DMS79 treated with DMSO at 0.1 percent for 48 hours (cell line): Measurements from ENCODE around the gene DNALI1.
A peak's percentile ranks its signal among the peaks of the same experiment; 100 is the strongest.
"Not testable (repeated sequence)": the region's sequence is repeated elsewhere in the genome, so short reads cannot be mapped to it uniquely, and the experiment has no call there.

ENCODE experiments used
- DNase-seq: peaks from one replicate; lab custom pipeline; 2025; lab: John Stamatoyannopoulos, UW

The DNALI1 gene

DNA sequence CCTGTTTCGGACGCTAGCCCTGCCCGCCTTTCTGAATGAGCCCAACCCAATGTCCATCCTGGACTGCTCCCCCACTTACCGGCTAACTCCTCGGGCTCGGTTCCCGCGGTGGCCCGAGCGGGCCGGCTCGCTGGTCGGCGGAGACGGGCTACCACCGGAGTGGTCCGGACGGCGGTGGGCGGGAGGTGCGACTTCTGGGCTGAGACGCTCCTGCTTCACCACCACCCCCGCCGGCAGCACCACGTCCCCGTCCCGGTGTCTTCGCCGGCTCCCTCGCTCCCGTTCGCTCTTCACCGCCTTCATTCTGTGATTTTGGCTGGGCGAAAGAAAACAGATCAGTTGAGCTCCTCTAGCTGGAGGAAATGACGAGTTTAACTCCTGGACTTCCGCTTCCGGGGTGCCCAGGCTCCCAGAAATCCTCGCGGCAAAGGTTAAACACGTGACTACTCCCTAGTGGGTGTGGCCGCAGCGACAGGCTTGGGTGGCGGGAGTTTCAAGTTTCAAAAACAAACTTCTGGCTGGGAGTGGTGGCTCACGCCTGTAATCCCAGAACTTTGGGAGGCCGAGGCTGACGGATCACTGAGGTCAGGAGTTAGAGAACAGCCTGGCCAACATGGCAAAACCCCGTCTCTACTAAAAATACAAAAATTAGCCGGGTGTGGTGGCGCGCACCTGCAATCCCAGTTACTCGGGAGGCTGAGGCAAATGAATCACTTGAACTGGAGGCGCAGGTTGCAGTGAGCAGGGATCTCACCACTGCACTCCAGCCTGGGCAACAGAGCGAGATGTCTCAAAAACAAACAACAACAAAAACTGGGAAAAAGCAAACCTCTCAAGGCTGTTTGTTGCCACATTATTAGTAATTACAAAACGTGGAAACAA is 2.6 kb upstream of the DNALI1 start, which contains the start of gene SNIP1:
Gene SNIP1, minus strand, starts transcription at position 367 of the 882 bp plus-strand sequence. Its CDS starts 64 bp downstream, at position 303.
- DNase-seq: peak; percentile 89

DNA sequence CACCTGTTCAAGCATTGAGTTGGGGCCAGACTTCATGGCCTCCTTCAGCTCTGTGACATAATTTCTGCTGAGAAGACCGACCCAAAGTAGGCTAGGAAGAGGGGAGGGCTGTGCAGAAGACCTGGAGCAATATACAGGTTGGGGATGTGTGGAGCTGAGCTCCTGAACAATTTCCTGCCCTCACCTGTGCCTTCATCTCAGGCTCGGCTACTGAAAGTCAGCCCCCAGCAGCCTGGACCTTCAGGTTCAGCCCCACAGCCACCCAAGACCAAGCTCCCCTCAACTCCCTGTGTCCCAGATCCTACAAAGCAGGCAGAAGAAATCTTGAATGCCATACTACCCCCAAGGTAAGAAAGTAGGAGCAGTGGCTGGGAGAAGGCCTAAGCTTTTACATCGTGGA is 662 bp downstream of the DNALI1 start:
- DNase-seq: no peak

DNA sequence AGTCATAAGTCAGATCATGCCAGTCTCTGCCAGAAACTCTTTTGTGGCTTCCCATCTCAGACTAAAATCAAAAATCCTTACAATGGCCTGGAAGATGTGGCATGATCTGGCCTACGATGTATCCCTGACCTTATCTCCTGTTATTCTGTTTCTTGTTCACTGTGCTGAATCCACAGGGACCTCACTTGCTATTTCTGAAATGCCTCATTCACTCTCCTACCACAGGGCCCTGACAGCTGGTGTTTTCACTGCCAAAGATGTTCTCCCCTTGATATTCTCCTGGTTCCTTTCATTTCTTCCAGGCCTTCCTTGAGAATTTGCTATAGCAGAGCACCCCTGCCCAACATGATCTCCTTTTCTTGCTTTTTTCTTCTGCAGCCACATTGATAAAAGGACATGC is 1.7 kb downstream of the DNALI1 start:
- DNase-seq: no peak

DNA sequence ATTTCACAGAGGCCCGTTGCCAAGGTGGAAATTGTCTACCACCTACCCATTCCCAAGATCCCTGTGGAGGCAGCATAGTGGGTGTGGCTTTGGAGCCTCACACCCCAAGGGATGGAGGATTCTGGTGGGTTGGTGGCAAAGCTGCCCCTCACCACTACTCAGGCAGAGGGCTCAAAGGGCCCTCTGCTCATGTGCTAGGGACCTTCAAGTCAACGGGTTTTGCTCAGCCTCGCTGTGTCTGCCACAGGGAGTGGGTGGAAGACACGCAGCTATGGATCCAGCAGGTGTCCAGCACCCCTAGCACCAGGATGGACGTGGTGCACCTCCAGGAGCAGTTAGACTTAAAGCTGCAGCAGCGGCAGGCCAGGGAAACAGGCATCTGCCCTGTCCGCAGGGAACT is 2.3 kb downstream of the DNALI1 start:
- DNase-seq: no peak

DNA sequence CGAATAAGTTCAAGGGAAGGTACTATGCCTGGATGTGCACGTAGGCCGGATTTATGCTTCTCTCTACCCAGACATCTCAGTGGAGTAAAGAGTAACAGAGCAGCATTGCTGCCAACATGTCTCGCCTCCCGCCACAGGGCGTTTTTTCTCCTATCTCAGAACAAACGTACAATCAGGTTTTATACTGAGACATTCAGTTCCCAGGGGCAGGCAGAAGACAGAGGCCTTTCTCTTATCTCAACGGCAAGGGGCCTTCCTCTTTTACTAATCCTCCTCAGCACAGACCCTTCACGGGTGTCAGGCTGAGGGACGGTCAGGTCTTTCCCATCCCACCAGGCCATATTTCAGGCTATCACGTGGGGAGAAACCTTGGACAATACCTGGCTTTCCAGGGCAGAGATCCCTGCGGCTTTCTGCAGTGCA is 3.2 kb downstream of the DNALI1 start:
- DNase-seq: not testable (repeated sequence)

DNA sequence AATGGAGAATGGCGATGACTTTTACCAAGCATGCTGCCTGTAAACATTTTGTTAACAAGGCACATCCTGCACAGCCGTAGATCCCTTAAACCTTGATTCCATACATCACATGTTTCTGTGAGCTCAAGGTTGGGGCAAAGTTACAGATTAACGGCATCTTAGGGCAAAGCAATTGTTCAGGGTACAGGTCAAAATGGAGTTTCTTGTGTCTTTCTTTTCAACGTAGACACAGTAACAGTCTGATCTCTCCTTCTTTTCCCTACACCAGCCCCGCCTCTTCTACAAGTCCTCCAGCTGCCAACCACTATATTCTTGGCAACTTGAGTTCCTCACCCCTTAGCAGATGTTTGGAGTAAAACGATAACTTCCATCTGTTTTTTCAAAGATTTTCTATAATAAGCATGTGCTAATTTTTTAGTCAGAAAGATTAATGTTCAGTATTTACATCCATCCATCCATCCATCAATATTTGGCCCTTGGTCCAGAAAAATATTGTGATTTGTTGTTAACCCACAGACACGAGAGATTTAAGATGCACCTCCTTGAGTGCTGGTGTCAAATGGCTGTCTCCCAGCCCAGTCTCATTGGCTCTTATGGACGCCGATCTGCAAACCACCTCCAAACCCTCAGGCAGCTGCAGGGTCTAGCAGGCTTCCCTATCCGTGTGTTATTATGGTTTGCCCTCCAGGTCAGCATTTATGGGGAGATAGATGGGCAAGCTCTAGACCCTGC is 3.8 kb downstream of the DNALI1 start:
- DNase-seq: no peak

DNA sequence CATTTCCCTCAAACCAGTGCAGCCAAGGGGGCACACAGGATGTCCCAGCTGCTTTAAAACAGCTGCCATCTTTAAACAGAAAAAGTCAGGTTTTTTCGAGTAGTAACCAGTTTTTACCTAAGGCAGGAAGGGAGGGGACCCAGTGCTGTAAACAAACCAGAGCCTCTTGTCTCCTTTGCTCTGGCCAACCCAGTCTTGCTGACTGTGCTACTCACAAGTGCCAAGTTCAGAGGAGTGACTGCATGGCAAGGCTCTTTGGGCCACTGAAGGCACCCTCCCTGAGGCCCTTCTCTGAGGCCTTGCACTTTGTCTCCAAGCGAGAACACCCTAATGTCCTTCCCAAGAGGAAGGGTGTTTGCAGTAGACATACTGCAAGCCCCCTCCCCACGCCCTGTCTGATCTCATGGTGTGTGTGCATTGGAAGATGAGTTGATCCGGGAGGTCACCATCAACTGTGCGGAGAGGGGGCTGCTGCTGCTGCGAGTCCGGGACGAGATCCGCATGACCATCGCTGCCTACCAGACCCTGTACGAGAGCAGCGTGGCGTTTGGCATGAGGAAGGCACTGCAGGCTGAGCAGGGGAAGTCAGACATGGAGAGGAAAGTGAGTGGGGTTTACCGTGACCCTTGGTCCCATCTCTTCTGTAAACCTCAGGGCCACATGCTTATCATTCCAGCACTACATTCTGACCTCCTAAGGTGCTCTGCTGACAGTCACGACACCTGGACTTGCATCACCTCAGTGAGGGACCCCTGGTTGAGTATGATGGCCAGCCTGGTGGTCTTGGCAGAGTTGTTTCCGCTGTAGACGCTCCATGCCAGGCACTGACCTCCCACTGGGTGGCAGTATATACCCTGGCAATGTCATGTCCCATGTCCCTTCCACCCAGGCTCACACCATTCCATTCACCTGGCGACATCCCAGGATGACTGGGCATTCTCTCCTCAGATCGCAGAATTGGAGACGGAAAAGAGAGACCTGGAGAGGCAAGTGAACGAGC is 4.7 kb downstream of the DNALI1 start:
- peak; percentile 6 for DNase-seq

DNA sequence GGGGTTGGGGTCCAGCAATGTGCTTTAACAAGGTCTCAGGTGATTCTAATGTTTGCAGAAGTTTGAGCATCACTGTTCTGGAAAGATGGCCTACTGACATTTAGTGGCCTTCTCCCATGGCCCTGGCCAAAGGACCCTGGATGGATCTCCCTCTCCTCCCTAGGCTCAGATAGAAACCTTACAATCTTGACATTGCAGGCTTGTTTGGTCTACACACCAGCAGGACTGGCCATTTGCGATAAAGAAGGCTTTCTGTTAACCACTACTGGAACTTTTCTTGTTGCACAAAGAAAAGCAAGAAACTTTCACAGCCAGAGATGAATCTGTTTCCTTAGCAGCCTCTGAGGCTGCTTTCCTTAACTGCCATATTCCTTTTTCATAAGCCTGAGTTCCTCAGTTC is 6.2 kb downstream of the DNALI1 start:
- no peak for DNase-seq

DNA sequence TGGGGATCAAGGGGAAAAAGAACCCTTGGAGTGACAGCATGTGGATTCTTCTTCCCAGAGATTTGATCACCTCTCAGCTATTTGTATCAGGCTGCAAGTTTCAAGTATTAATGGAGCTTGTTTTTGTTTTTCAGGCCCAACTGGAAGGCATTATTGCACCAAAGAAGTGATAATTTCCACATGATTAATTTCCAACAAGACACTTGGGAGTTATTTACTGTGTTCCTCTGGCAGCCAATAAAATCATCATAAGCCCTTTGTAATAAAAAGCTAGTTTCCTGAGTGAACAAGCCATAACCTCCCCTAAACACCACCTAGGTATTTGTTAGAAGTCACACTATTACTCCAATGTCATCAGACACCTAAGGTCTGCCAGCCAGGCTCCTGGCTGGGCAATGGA is 8.2 kb downstream of the DNALI1 start:
- DNase-seq: no peak

DNA sequence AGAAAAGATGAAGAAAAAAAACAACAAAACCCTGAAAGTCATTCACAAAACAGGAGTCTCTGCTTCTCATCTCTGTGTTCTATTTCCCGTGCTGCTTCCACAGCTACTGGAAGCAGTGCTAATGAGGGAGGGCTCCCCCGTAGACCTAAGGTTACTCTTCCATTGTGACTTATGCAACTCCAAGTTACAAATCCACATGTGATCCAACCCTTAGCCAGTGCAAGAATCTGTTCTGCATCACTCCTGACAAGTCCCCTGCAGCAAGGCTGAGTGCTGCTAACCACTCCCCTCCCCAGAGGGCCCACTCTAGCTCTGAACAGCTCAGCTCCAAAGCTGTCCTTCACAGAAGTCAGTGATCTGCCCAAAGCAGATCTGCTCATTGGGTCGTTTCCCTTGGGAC is 10.3 kb downstream of the DNALI1 start:
- DNase-seq: no peak

DNA sequence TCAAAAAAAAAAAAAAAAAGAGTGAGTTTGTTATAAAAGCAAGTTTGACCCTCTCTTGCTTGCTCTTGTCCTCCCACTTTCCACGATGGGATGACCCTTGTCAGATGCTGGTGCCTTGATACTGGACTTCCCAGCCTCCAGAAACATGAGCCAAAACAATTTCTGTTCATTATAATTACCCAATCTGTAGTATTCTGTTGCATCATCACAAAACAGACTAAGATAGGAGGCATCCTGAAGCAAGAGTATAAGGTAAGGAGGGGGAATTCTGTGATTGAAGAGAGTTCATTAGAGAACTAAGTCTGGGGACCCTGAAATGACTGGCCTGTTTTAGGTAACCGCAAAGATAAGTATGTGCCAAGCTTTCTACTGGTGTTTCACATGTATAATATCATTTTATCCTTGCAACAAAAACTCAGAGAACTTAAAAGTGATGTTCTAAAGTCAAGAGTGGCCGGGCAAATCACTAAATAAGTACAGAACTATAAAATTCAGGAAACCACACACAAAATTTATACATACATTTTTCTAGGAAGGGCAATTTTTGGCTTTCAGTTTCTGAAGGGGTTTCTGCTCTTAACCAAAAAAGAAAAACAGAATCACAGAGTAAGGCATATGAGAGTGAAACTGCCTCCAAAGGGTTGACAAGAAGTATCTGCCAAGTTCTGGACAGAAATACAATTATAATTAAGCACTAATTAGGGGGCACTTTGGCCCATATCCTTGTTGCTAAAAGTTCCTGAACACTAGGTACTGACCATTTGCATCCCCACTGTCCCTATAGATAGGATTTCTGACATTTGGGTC is 14.0 kb downstream of the DNALI1 start:
- DNase-seq: no peak

DNA sequence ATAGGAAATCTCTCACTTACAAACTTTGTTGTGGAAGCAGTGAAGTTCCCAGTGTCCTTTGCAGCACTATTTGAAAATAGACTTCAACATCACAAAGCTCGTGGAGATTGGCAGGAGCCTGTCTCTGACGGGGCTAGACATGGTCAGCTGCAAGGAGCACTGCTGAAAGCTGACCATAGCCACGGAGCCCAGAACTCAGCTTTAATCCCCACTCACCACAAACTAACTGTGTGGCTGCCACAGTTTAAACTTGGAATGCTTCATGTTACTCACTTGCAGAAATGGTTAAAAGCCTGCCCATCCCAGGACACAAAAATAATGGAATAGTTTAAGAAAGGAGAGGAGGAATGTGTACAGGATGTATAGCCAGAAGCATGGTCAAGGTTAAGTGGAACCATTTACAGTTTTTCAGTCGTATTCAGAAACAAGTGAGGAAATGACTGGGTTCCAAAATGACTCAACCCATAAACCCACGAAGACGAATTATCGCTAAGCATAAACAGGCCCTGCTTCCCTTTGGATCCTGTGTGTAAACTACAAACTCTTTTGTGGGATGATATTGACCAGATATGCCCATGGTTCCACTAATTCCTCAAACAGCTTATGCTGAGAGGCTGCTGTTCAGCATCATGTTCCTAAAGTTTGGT is 18.2 kb downstream of the DNALI1 start:
- no peak for DNase-seq

DNA sequence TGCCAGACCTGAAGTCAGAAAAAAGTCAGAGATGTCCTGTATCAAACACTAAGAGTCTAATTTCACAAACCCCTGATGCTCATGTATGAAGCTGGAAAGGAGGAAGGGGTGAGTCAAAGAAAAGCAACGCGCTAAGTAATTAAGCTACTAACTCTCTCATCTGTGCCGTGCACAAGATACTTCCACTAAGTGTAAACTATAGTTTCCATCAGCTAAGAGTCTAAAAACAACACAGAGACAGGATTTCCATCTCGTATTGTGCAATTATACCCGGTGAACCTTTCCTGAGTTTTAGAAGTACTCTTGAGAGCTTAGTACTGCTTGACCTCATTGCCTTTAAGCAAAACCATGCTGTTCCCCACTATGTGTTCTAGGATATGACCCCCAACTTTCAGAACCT is 19.0 kb downstream of the DNALI1 start:
- no peak for DNase-seq

DNA sequence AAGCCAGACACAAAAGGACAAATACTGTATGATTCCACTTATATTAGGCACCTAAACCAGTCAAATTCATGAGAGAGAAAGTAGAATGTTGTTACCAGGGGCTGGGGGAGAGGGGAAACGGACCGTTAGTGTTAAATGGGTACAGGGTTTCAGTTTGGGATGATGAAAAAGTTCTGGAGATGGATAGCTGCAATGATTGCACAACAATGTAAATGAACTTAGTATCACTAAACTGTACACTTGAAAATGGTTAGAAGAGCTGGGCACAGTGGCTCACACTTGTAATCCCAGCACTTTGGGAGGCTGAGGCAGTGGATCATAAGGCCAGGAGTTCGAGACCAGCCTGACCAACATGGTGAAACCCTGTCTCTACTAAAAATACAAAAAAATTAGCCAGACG is 27.8 kb downstream of the DNALI1 start:
- DNase-seq: not testable (repeated sequence)

DNA sequence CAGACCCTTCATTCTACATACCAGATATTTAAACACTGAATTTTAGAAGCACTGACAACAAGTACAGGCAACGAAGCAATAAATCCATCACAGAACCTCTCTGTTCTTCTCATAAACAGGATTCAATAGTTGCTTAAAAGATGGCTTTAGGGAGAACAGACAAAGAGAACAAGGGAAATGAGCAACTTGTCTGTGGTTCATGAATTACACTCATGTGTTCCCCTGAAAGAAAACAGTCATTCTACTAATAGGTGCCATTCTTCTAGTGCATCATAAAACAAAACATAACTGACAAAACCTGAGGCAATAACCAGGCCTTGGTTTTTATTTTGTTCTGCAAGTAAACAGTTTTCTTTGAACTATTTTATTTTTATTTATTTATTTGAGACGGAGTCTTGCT is 32.2 kb downstream of the DNALI1 start:
- DNase-seq: no peak

DNA sequence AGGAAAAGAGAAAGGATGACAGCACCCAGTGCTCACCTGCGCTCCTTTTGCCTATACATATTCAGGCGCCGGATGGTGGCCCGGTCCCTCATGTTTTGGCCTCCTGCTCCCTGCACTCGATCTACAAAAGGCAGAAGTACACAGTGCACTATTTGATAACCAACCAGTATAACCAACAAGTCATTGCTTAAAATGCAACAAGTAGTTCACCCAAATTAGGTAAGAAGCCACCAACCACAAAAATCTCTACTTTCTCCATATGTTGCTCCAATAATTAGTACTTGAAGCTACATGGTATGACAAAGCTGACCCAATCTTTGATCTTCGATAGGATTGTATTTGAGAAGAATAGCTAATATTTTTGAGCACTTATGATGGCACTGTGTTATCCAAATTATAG is 37.0 kb downstream of the DNALI1 start:
- DNase-seq: no peak

DNA sequence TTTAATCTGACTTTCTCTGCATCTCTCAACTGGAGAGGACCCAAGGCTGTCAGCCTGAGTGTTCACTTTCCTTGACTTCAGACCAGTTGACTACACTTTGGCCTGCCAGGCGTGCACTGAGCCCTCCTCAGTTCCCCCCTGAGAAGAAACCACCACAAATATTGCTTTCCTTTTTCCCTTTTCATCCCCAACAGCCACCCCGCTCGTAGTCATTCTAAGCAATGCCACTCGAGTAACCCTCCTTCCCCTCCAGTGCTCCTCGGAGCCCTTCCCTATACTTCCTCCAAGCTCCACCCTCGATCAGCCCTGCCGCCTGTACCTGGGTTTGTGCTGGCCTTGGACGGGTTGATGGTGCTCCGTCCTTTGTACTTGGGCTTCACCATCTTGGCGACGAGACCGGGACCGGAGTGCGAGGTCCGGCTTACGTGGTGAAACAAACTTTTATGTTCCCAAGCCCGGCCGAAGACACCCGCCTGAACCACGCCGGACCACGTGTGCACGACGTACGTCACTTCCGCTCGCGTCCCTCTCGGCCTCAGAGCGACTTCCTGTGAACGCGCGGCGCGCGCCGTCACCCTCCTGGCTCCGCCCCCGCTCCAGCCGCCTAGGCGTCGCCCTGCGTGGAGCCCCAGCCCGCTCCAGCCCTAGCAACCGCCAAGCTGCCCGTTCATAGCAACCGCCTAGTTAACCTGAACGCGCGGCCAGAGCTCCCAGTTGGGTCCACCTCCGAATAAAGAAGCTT is 38.9 kb downstream of the DNALI1 start, which contains the start of gene GNL2:
Gene GNL2, minus strand, starts transcription at position 498 of the 742 bp plus-strand sequence. Its CDS starts 115 bp downstream, at position 383.
- DNase-seq: peak; percentile 97

DNA sequence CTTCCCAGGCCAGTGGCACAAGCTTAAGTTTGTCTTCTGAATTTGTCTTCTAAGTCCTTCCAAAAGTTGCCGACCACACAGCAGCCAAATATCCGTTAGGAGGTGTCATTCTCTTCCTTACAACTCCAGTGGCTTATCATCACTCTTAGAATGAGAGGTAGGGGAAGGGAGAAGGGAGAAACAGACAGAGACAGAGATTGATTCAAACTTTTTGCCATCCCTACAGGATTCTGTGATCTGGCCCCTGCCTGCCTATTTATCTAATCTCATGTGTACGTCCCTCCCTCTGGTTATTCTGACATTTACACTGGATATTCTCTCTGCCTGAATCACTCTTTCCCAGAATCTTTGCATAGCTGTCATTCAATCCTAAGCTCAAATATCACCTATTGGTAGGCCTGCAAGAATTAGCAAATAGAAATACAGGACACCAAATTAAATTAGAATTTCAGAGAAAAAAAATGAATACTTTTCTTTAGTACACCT is 39.5 kb downstream of the DNALI1 start:
- no peak for DNase-seq

DNA sequence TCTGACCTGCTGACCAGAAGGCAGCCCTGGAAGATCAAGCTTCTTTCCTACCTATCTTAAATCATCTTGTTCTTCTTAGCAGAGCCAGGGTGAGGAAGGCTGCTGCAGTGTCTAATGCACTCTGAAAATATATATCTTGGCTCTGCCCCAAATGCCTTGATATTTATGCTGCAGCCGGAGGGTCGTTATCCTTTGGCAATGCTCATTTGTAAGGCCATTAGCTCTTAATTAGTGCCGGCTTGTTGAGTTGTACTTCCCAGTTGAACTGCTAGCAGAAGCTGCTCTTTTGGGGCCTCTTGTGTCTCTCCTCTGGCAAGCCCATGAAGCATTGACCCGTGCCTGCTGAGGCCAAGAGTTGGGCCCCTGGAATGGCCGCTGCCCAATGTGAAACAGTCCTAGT is 43.2 kb downstream of the DNALI1 start:
- DNase-seq: peak; percentile 78

DNA sequence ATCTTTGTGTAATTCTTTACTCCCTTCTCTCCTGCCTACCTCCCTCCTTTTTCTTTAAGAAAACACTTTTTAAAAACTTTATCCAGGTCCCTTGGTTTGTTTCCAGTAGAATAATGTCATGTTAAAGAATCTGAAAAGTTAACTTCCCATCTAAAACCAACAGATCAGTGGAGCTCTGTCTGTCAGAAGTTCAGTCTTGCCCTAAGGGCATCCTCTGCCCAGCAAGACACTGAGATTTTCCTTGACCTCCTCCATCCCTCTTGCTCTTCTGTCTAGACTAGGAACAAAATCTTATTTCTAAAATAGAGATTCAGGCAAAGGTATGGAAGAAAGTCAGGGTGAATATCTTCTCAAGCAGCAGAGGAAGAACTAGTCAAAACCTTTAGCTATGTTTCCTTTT is 44.7 kb downstream of the DNALI1 start:
- DNase-seq: no peak
